RKO (cell line): ENCODE data around the gene RIN2.
A peak's percentile ranks its signal among the peaks of the same experiment; 100 is the strongest.
"Not testable (repeated sequence)": the region's sequence is repeated elsewhere in the genome, so short reads cannot be mapped to it uniquely, and the experiment has no call there.

Experiments used
- DNase-seq: peaks from one replicate; pipeline ENCODE4 v3.0.0-alpha.2; 2016; ENCODE audit warnings: low spot score

Gene RIN2

DNA sequence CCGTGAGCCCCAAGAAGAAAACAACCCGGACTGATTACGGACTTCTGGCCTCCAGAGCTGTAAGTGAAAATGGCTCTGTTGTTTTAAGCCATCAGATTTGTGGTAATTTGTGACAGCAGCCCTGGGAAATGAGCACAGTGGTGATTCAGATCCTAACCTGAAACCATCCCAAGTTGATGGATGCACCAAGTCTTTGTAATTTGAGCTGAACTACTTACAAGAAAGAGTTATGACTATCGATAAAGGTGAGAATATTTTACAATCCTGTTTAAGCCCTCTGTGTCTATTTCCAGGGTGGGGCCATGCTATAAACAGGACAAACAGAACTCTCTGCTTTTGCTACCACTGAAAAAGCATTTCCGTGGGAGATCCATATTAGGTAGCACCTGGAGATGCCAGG is 19.1 kb upstream of the RIN2 start:
- DNase-seq, result no peak

- DNase-seq, result no peak
These were observed 18.7 kb upstream of the RIN2 start for GRCh38 chr20:19739351-19739750.

DNA sequence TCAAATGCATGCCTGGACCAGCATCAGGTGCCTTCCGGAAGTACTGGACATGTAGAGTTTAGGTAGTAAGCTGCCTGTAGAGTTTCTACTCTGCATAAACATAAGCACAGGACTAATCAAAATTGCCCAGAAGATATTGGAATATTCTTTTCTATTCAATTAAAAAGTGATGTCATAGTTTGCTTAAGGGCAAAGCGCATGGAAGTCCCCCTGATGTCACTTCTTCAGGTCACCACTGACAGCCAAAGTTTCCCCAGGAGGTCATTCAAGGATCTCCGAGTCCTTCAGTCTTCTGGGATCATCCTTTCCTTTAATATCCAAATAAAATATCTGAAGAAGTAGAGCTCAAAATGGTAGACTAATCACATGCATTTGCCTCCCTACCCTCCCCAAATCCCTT is 17.5 kb upstream of the RIN2 start:
- no peak for DNase-seq

GRCh38 chr20:19741924-19742323 is 16.1 kb upstream of the RIN2 start:
- DNase-seq, result no peak

GRCh38 chr20:19742974-19743639 is 15.0 kb upstream of the RIN2 start:
- no peak for DNase-seq

GRCh38 chr20:19743640-19743995 is 14.4 kb upstream of the RIN2 start:
- no peak for DNase-seq

DNA sequence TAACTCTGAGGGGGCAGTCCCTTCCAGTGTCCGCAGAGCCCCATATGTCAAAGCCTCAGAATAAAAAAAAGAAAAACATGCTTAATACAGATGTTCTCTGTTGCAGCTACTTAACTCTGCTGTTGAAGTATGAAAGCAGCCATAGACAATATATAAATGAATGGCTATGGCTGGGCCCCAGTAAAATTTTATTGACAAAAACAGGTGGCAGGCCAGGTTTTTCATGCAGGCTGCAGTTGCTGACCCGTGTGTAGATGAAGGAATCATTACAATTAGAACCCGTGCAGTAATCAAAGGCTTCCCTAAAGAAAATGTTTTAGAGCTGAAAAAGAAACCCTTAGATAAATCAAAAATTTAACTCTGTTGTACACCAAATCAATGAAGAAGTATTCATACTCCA is 13.0 kb upstream of the RIN2 start:
- DNase-seq, result no peak

GRCh38 chr20:19745584-19745983 is 12.5 kb upstream of the RIN2 start:
- no peak for DNase-seq

DNA sequence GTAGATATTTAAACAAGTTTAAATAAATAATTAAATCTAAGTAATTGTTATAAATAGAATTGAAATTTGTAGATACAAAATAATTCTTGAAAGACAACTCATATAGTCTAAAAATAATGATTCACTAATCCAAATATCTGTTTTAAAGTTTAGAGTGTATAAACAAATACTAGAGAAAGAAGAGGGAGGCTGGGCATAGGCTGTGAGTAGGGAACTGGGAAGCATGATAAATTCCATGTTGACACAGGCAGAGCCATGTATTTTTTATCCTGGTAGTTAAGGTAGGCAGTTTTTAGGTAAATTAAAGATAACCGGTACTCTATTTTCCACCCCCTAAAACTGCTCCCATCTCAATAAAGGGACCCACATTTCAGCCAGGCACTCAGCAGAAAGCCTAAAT is 11.7 kb upstream of the RIN2 start:
- no peak for DNase-seq

DNA sequence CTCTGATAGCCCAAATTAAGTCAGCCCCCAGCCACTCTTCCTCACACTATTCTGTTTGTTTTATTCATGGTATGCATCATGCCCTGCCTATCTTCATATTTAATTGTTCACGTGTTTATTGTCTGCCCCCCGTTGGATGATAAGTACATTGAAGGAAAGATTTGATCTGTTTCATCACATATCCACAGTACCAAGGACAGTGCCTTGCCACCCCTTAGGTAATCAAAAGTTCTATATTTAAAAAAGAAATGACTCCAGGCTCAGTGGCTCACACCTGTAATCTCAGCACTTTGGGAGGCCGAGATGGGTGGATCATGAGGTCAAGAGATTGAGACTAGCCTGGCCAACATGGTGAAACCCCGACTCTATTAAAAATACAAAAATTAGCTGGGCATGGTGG is 10.2 kb upstream of the RIN2 start:
- DNase-seq, result no peak

- no peak for DNase-seq
These were observed 9.4 kb upstream of the RIN2 start for GRCh38 chr20:19748681-19749080.

DNA sequence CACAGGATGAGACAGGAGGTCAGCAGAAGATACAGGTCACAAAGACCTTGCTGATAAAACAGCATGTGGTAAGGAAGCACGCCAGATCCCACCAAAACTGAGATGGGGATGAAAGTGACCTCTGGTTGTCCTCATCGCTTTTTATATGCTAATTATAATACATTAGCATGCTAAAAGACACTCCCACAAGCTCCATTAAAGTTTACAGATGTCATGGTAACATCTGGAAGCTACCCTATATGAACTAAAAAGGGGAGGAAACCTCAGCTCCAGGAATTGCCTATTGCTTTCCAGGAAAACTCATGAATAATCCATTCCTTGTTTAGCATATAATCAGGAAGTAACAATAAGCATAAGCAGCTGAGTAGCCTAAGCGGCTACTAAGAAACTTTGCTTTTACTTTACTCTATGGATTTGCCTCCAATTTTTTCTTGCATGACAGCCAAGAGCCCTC is 8.4 kb upstream of the RIN2 start:
- no peak for DNase-seq

DNA sequence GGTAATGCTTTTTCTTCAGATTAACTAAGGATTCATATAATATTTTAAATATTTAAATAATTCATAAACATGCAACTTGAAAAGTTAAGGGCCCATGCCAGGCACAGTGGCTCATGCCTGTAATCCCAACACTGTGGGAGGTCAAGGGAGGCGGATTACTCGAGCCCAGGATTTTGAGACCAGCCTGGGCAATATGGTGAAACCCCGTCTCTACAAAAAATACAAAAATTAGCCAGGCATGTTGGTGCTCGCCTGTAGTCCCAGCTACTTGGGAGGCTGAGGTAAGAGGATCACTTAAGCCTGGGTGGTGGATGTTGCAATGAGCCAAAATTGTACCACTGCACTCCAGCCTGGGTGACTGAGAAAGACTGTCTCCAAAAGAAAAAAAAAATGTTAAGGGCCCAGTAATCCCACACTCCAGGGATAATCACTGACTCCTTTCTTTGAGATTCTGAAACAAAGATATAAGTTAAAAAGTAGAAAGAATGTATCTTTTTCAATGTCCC is 7.9 kb upstream of the RIN2 start:
- no peak for DNase-seq

DNA sequence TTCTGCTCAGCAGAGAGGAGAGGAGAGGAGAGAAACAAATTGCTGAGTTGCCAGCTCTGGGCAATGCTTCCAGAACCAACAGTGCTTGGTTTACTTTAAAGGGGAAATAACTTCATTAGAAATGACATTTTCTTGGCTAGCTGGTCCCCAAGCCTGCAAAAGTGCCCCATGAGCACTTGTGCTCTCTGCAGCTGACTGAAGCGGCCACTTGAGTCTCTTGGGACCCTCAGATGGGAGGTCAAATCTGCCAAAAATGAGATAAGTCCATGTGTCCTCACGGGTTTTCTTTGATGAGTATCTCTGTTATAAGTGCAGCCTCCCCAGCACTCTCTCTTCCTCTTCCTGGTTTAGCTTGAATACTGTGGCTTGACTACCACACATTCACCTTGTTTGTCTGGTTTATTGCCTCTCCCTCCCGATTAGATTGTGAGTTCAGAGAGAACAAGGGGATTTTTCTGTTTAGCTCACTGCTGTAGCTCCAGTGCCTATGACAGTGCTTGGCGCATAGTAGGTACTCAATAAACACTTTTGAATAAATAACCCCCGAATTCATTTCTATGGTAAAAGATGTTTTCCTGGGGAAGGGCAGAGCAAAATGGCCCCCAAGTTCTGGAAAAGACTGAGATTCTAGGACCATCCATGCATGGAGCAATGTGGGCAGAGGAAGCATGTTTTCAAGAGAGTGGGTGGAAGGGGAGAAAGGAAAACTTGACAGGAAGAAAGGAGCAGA is 7.0 kb upstream of the RIN2 start:
- no peak for DNase-seq

DNA sequence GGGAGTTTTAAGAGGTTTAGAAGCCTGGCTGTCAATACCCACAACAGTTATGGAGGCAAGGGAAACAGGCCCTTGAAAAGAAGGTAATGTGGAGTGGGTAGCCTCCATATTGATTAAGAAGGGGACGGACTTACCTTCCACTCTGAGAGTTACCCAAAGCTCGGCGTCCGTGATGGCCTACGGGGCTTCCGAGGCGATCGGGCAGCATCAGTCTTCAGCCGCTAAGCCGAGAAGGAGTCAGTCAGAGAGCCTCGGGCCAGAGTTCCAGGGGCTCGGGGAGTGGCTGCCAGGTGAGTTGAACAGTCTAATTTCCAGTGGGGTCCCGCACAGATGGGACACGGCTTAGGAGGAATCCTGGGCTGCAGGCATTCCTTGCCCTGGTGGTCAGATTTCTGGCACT is 3.9 kb upstream of the RIN2 start:
- not testable (repeated sequence) for DNase-seq

DNA sequence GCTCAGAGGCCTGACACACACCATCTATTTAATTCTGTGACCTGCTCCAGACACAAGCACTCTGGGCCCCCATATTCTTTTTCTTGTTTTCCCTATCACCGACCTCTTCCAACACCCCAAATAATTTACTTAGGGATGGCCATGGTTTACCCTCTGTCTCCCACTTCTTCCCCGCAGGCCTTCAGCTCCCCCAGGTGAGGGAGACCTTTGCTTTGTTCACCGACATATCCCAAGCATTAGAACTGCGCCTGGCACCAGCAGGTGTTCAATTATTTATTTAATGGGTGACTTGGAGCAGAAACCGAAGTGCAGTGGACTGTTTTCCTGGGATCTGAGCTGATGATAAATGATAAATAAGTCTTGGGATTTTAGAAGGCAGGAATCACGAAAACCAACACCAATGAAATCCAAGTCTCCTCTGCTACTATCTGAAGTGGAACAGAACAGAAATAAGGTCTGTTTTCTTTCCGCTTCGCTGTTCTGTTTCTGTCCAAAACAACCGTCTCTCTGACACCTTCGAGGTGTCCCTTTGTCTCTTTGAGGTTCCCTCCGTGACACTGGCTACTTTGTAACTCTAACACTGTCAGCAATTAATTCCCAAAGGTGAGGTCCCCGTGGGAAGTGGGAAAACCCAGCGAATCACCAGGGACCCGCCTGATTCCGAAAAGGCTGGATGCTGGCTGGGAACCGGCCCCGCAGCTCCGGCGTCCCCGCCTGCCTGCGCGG is 1.1 kb upstream of the RIN2 start:
- DNase-seq, result no peak

- DNase-seq, result peak; percentile 78
These were observed 448 bp upstream of the RIN2 start for GRCh38 chr20:19757487-19758132.

DNA sequence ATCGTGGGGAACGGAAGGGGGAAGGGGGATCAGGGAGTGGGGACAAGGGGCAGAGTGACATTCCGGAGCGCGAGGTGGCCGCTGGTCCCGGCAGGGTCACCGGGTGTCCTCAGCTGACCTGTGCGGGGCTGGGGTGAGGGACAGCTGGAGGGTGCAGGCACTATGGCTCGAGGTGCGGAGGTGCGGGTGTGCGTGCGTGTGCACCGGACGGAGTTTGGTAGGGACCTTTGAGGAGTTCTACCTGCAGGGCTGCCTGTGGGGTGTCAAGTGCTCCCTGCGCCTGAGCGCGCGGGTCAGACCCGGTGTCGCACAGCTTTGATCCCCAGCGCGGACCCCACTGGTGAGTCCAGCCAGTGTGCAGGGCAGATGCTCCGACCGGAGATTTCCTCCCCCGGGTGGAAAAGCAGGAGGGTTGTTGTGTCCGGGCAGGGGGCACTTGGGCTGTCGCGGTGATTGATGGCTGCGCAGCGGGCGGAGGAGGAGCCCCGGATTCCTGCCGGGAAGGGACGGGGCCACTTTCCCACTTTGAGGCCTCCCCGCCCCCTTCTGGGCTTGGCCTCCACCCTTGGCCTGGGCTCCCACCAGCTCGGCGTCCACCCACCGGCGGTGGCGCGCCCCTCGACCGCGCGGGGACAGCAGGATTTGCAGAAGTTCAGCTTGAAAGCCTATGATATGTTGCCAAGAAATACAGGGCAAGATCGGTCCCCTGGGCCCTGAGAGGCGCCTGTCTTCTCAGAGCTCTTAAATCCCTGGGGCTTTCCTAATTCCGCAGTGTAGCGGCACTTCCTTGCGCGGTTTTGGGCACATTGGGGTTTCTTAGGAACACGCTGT is 658 bp downstream of the RIN2 start:
- no peak for DNase-seq

DNA sequence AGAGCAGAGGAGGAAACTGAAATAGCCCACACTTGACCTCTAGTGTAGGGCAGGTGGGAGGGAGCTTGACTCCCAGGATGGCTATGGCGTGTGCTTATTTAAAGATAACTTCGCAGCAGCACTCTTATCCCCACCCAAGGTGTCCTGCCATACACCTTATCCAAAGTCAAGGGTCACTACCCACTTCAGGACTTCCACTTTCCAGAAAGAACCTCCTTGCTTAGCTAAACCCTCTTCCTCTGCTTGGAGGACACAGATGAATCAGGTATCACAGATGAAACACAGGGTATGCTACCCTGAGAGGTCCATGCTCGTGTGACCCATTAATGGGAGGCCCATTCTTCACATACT is 2.3 kb downstream of the RIN2 start:
- DNase-seq, result no peak

GRCh38 chr20:19761326-19761725 is 3.3 kb downstream of the RIN2 start:
- no peak for DNase-seq

DNA sequence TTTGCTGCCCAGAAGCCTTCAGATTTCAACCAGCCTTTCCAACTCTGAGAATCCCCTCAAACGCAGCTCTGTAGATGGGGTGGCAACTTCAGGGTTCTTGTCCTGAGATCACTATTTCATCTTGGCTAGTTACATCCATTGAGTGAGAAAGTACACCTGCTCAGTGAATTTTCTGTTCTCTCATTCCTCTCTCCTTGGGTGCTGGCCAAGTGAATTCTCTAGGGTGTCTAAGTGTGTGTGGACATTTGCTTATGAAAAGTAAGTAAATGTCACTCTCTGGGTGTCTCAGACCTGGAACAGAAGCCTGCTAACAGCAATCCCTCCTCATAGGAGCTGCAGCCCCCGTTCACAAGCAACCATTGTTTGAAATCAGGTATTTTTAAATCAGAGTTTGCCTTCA is 3.8 kb downstream of the RIN2 start:
- DNase-seq, result no peak

GRCh38 chr20:19764207-19764606 is 6.1 kb downstream of the RIN2 start:
- DNase-seq, result no peak
